Endodermal cell (in vitro differentiated cells): Measurements from ENCODE around the gene CCNT1. TPM values are rescaled to one million over a fixed set of nuclear protein-coding genes. Genes with fewer than 3 reads are reported as not detected.

ENCODE experiments used
- DNase-seq: peaks from one replicate; pipeline ENCODE4 v3.0.0-alpha.2; 2017
- H3K27ac ChIP-seq: 2 replicates; pipeline ENCODE4 v1.5.1; 2013; ENCODE audit warnings: mild to moderate bottlenecking, low read depth, low read length, moderate library complexity
- H3K27me3 ChIP-seq: 2 replicates; pipeline ENCODE4 v1.6.1; 2013; ENCODE audit warnings: mild to moderate bottlenecking, low read length, moderate library complexity; ENCODE audit not compliant: insufficient read depth, control insufficient read depth, poor library complexity, severe bottlenecking
- H3K36me3 ChIP-seq: 2 replicates; pipeline ENCODE4 v1.7.0; 2013; ENCODE audit warnings: mild to moderate bottlenecking, low read length, moderate library complexity; ENCODE audit not compliant: control insufficient read depth, insufficient read depth
- H3K4me1 ChIP-seq: one replicate; pipeline ENCODE4 v1.7.0; 2013; ENCODE audit warnings: low read length; ENCODE audit not compliant: control insufficient read depth, insufficient read depth
- H3K4me3 ChIP-seq: 2 replicates; pipeline ENCODE4 v1.5.1; 2013; ENCODE audit warnings: mild to moderate bottlenecking, low read length, moderate library complexity
- H3K9ac ChIP-seq: 2 replicates; pipeline ENCODE4 v1.6.1; 2013; ENCODE audit warnings: mild to moderate bottlenecking, low read length, moderate library complexity; ENCODE audit not compliant: poor library complexity, severe bottlenecking; ENCODE audit errors: extremely low read depth
- H3K9me3 ChIP-seq: 2 replicates; pipeline ENCODE4 v1.6.1; 2013; ENCODE audit warnings: mild to moderate bottlenecking, low read length, moderate library complexity; ENCODE audit not compliant: control insufficient read depth
- H3K27ac Mint-ChIP-seq: 2 replicates; pipeline ENCODE4 v1.8.0; 2020; ENCODE audit warnings: mixed read lengths
- H3K27me3 Mint-ChIP-seq: 2 replicates; pipeline ENCODE4 v1.8.0; 2021; ENCODE audit warnings: mild to moderate bottlenecking, mixed read lengths; ENCODE audit not compliant: insufficient read depth
- H3K36me3 Mint-ChIP-seq: 2 replicates; pipeline ENCODE4 v1.8.0; 2020; ENCODE audit warnings: low read depth, mixed read lengths
- H3K4me1 Mint-ChIP-seq: 2 replicates; pipeline ENCODE4 v1.8.0; 2020; ENCODE audit warnings: mixed read lengths
- H3K4me3 Mint-ChIP-seq: 2 replicates; pipeline ENCODE4 v1.8.0; 2020; ENCODE audit warnings: mild to moderate bottlenecking, moderate library complexity, mixed read lengths
- H3K9me3 Mint-ChIP-seq: 2 replicates; pipeline ENCODE4 v1.8.0; 2020; ENCODE audit warnings: mild to moderate bottlenecking, mixed read lengths
- WGBS, 2 experiments: methylation state at CpG; one replicate each; pipeline versions ENCODE4 v1.1.5 to v1.1.7; 2013; ENCODE audit warnings: missing lambda C conversion rate in 2 of 2, mixed read lengths in 1 of 2; ENCODE audit not compliant: insufficient coverage in 1 of 2, insufficient read length in 1 of 2; 5-methylcytosine and 5-hydroxymethylcytosine counted together
- total RNA-seq, 2 donors: library from RNA; stranded (reverse); fragmentation: NEBNext Ultra II Directional in 1 of 2; extraction: Animal tissue kit (Norgen Biotek cat#: 25700) in 1 of 2; gene quantifications; 2 replicates in 1 of 2; 3 replicates in 1 of 2; pipeline ENCODE4 v1.2.1, GENCODE V29; 2021
- TF ChIP-seq, protein P1 (sequence below): fragments of 200-600 bp; sonication (generic); conservative IDR thresholded peaks from 2 replicates; pipeline ENCODE4 v1.5.0; 2021; ENCODE audit warnings: antibody characterized with exemption, mild to moderate bottlenecking

Gene CCNT1
- total RNA-seq, 2 donors from 2014 or later = 43.0 to 54.0 TPM

DNA sequence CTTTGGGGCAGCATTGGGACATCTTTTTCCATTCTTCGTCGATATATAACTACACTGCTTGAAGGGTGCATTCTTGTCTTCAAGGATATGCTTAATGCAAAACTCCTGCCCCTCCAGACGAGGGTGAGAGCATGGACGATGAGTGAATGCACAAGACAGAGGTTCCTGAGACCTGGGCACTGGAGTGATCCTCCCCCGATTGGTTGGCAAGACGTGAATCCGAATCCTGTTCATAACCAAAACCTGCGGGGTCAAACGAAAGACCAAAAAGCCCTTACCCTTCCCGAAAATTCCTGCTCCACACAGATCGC lies 35.2 kb downstream of the CCNT1 start:
- Histone ChIP-seq H3K36me3 (peaks cover 41% of the 10 kb centered on the region), H3K9ac (peak overlapping the region; percentile 99), H3K9me3 (no peaks in the 10 kb centered on the region), H3K4me1 (no peaks in the 10 kb centered on the region), H3K27ac (peak overlapping the region; percentile 94), H3K4me3 (peak overlapping the region; percentile 94), H3K27me3 (no peaks in the 10 kb centered on the region)
- Mint-ChIP-seq H3K27me3 (no peaks in the 10 kb centered on the region), H3K9me3 (no peaks in the 10 kb centered on the region), H3K4me1 (peaks cover 22% of the 10 kb centered on the region), H3K27ac (peak overlapping the region; percentile 99), H3K36me3 (peaks cover 43% of the 10 kb centered on the region), H3K4me3 (peak overlapping the region; percentile 95)
- no peak for DNase-seq
- 0 to 2% methylated on average over 6 to 11 of the region's 11 CpGs for WGBS, 2 experiments
- TF ChIP-seq, protein P1, sequence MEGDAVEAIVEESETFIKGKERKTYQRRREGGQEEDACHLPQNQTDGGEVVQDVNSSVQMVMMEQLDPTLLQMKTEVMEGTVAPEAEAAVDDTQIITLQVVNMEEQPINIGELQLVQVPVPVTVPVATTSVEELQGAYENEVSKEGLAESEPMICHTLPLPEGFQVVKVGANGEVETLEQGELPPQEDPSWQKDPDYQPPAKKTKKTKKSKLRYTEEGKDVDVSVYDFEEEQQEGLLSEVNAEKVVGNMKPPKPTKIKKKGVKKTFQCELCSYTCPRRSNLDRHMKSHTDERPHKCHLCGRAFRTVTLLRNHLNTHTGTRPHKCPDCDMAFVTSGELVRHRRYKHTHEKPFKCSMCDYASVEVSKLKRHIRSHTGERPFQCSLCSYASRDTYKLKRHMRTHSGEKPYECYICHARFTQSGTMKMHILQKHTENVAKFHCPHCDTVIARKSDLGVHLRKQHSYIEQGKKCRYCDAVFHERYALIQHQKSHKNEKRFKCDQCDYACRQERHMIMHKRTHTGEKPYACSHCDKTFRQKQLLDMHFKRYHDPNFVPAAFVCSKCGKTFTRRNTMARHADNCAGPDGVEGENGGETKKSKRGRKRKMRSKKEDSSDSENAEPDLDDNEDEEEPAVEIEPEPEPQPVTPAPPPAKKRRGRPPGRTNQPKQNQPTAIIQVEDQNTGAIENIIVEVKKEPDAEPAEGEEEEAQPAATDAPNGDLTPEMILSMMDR = no peak

DNA sequence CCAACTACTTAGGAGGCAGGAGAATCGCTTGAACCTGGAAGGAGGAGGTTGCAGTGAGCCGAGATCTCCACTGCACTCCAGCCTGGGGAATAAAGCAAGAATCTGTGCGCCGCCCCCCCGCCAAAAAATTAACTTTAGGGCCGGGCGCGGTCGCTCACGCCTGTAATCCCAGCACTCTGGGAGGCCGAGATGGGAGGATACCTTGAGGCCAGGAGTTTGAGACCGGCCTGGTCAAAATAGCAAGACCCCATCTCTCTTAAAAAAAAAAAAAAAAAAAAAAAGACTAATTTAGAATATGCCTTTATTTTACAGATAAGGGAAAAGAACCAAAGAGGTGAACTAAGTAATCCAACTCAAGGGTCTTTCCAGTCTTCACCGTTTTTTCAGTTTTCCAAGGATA lies 35.6 kb downstream of the CCNT1 start:
- Mint-ChIP-seq H3K9me3 (no peaks in the 10 kb centered on the region), H3K4me3 (peak overlapping the region; percentile 95), H3K4me1 (peaks cover 22% of the 10 kb centered on the region), H3K36me3 (peaks cover 47% of the 10 kb centered on the region), H3K27me3 (no peaks in the 10 kb centered on the region), H3K27ac (peak overlapping the region; percentile 99)
- H3K27ac ChIP-seq = no peak overlapping the region
- peak overlapping the region; percentile 94 for H3K4me3 ChIP-seq
- H3K9ac ChIP-seq = peak overlapping the region; percentile 99
- TF ChIP-seq, protein P1 = no peak
- no peak for DNase-seq
- no peaks in the 10 kb centered on the region for H3K9me3 ChIP-seq
- no peaks in the 10 kb centered on the region for H3K4me1 ChIP-seq
- peaks cover 46% of the 10 kb centered on the region for H3K36me3 ChIP-seq
- WGBS, 2 experiments = 69 to 86% methylated on average over 3 to 13 of the region's 13 CpGs
- H3K27me3 ChIP-seq = no peaks in the 10 kb centered on the region

DNA sequence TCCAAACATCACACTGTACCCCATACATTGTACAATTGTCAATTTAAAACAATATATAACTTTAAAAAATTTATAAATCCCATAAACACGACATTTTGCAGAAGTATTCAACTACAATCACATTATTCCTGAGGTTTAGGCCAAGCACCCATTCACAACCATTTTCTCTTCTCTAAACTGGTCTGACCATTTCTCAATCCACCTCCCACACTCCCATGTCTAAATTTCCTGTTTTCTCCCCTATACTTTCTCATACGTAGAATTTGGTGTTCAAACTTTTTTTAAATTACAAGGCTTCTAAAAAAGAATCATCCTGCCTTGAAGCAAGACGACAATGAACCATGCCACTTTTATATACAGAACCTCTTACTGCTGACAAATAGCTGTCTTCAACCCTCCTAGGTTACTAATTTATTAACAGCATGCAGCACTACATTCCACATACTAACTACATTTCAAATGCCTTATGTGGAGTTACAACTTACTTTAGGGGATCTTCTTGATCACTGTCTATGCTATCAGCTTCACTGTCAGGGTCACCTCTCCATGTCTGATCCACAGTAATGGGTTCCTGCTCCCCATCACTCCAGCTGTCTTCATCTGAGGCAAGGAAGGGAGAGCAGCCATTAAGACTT lies 37.8 kb downstream of the CCNT1 start:
- H3K36me3 Mint-ChIP-seq = peaks cover 50% of the 10 kb centered on the region
- H3K9ac ChIP-seq = peak overlapping the region; percentile 7

More for the DNA sequence above, 37.8 kb downstream of the CCNT1 start:
- Mint-ChIP-seq H3K4me3 (peak overlapping the region; percentile 95), H3K27me3 (no peaks in the 10 kb centered on the region), H3K4me1 (peaks cover 22% of the 10 kb centered on the region), H3K9me3 (no peaks in the 10 kb centered on the region), H3K27ac (peak overlapping the region; percentile 77)
- TF ChIP-seq, protein P1 = no peak
- peak overlapping the region; percentile 94 for H3K4me3 ChIP-seq
- no peak for DNase-seq
- no peaks in the 10 kb centered on the region for H3K4me1 ChIP-seq
- no peaks in the 10 kb centered on the region for H3K27me3 ChIP-seq
- 87 to 93% methylated on average over 3 of the region's 3 CpGs for WGBS, 2 experiments
- peaks cover 65% of the 10 kb centered on the region for H3K36me3 ChIP-seq
- H3K9me3 ChIP-seq = no peaks in the 10 kb centered on the region
- H3K27ac ChIP-seq = no peak overlapping the region
